Testis (tissue), 5 donors: ENCODE data around the gene RNU6-9. TPM values are rescaled to one million over a fixed set of nuclear protein-coding genes. Genes with fewer than 3 reads are reported as not detected.

ENCODE experiments used
- DNase-seq: peaks from one replicate; pipeline ENCODE4 v3.0.0-alpha.2; 2019
- H3K27ac ChIP-seq, 2 donors: fragments of 200-600 bp; sonication (generic); one replicate each; pipeline ENCODE4 v1.5.1; 2019
- H3K27me3 ChIP-seq: fragments of 200-600 bp; sonication (generic); one replicate; pipeline ENCODE4 v1.5.1; 2019
- H3K36me3 ChIP-seq: fragments of 200-600 bp; sonication (generic); one replicate; pipeline ENCODE4 v1.5.1; 2017; ENCODE audit warnings: low read depth; ENCODE audit errors: missing control alignments
- H3K4me1 ChIP-seq: fragments of 200-600 bp; sonication (generic); one replicate; pipeline ENCODE4 v1.5.1; 2019
- H3K4me3 ChIP-seq, 2 donors: fragments of 200-600 bp; sonication (generic); one replicate each; pipeline ENCODE4 v1.5.1; 2017 to 2019
- H3K9me3 ChIP-seq: fragments of 200-600 bp; sonication (generic); one replicate; pipeline ENCODE4 v1.5.1; 2017
- POLR2A ChIP-seq: fragments of 450-650 bp; IDR thresholded peaks from one replicate; pipeline ENCODE4 v1.6.1; 2017; ENCODE audit warnings: antibody characterized with exemption, mild to moderate bottlenecking, moderate library complexity
- WGBS, 2 donors: methylation state at CpG; one replicate each; pipeline ENCODE4 v1.1.5; 2018; 5-methylcytosine and 5-hydroxymethylcytosine counted together
- intact Hi-C: fragments of 100-400 bp; cut with DNase I; formaldehyde crosslinking; loops from one replicate; pipeline ENCODE4 v1.15.1; 2023; ENCODE audit warnings: low total_unique reads
- long read RNA-seq, 2 donors: transcript quantifications; one replicate each; lab custom pipeline, GENCODE V29; 2026
- polyA plus RNA-seq: library from polyadenylated mRNA; stranded (reverse); fragments of 350-450 nt; fragmentation: Illumina TruSeq; extraction: RNeasy Lipid Tissue Mini Kit (QIAGEN cat#74804); gene quantifications from one replicate; pipeline ENCODE4 v1.2.3, GENCODE V29; 2014; ENCODE audit warnings: low read depth, low replicate concordance; ENCODE audit not compliant: insufficient read depth
- total RNA-seq, 2 donors: library from RNA; depleted of rRNA; stranded (reverse); fragments of >200 nt; gene quantifications; one replicate each; pipeline ENCODE4 v1.2.3, GENCODE V29; 2016
- TF ChIP-seq, protein P1 (sequence below), 3 experiments: fragments of 450-650 bp in 2 of 3; fragments of 200-600 bp in 1 of 3; sonication (generic) in 1 of 3; IDR thresholded peaks; one replicate each; pipeline ENCODE4 v1.5.1; 2016 to 2019; ENCODE audit warnings: antibody characterized with exemption in 3 of 3, mild to moderate bottlenecking in 2 of 3, moderate library complexity in 1 of 3

RNU6-9 gene
- total RNA-seq (not detected), polyA plus RNA-seq (not detected)
- long read RNA-seq, donor 1: 0 reads
- long read RNA-seq, donor 2: 0 reads

DNA sequence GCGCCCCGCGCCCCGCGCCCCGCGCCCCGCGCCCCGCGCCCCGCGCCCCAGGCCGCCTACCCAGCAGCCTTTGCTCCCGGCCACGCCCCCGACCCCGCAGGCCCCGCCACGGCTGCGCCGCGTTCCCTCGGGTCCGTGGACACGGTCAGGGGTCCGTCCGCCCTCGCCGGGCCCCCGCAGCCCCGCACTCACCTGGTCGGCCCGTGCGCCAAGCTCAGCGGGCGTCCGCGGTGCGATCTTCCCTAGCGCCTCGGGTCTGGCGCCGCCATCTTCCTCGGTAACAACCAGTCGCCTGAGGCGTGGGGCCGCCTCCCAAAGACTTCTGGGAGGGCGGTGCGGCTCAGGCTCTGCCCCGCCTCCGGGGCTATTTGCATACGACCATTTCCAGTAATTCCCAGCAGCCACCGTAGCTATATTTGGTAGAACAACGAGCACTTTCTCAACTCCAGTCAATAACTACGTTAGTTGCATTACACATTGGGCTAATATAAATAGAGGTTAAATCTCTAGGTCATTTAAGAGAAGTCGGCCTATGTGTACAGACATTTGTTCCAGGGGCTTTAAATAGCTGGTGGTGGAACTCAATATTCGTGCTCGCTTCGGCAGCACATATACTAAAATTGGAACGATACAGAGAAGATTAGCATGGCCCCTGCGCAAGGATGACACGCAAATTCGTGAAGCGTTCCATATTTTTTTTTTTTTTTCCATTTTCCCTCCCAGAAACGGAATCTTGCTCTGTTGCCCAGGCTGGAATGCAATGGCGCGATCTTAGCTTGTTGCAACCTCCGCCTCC, at the start of gene RNU6-9, which contains the start of gene MED16:
RNU6-9 (plus strand) TSS at position 591 of the 796 bp plus-strand sequence.
MED16 (minus strand) TSS at position 294 of the 796 bp plus-strand sequence. CDS start 2,056 bp downstream, outside the sequence.
- Histone ChIP-seq H3K36me3 (no peaks in the 10 kb centered on the region), H3K4me1 (peaks cover 4% of the 10 kb centered on the region), H3K27me3 (no peaks in the 10 kb centered on the region), H3K4me3 (peak within 1 kb of the TSS; percentile 81 to 90), H3K9me3 (no peaks in the 10 kb centered on the region), H3K27ac (peak within 1 kb of the TSS; percentile 88 to 93)
- whole genome bisulfite sequencing, 2 donors: 0 to 1% methylated on average over 21 to 60 of the region's 69 CpGs
- TF ChIP-seq POLR2A: peak; percentile 39
- TF ChIP-seq, protein P1, sequence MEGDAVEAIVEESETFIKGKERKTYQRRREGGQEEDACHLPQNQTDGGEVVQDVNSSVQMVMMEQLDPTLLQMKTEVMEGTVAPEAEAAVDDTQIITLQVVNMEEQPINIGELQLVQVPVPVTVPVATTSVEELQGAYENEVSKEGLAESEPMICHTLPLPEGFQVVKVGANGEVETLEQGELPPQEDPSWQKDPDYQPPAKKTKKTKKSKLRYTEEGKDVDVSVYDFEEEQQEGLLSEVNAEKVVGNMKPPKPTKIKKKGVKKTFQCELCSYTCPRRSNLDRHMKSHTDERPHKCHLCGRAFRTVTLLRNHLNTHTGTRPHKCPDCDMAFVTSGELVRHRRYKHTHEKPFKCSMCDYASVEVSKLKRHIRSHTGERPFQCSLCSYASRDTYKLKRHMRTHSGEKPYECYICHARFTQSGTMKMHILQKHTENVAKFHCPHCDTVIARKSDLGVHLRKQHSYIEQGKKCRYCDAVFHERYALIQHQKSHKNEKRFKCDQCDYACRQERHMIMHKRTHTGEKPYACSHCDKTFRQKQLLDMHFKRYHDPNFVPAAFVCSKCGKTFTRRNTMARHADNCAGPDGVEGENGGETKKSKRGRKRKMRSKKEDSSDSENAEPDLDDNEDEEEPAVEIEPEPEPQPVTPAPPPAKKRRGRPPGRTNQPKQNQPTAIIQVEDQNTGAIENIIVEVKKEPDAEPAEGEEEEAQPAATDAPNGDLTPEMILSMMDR (IDR thresholded peaks at IDR 0.05): peak in 2 of 3 experiments; percentile 2 to 4
- peak; percentile 96 for DNase-seq
- intact Hi-C loops: no loop called here

DNA sequence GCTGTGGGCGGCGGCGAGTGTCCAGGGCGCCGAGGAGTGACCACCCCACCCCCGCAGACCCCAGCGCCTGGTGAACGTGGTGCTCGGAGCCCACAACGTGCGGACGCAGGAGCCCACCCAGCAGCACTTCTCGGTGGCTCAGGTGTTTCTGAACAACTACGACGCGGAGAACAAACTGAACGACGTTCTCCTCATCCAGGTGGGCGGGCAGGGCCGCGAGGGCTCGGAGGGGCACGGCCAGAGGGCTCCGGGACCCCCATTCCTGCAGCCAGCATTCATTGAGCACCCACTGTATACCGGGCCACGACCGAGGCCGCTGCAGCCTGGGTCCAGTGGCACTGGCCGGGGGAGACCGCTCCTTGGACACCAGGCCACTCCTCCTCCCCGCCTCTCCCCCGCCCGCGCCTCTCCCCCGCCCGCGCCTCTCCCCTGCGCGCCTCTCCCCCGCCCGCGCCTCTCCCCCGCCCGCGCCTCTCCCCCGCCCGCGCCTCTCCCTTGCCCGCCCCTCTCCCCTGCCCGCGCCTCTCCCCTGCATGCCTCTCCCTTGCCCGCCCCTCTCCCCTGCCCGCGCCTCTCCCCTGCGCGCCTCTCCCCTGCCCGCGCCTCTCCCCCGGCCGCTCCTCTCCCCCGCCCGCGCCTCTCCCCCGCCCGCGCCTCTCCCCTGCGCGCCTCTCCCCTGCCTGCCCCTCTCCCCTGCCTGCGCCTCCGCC, 49.3 kb upstream of the RNU6-9 start:
- H3K27ac ChIP-seq: no peak overlapping the region

DNA sequence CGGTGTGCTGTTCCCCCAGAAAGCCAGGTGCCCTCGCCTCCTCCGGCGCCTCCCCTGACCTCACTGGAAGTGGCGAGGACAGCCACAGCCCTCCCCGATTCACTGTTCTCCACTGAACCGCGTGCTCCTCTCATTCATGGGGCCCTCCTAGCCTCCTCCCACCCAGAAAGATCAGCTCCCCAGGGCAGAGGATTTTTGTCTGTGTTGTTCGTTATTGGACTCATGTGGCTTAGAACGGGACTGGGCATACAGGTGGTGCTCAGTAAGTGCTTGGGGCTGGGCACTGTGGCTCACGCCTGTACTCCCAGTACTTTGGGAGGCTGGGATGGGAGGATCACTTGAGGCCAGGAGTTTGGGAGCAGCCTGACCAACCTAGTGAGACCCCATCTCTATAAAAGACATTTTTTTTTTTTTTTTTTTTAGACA, 48.7 kb upstream of the RNU6-9 start:
- 16 to 17% methylated on average over 9 to 11 of the region's 11 CpGs for WGBS, 2 donors
- DNase-seq: no peak
- Histone ChIP-seq H3K27ac (no peak overlapping the region), H3K36me3 (no peaks in the 10 kb centered on the region), H3K4me3 (no peak overlapping the region), H3K9me3 (no peaks in the 10 kb centered on the region), H3K27me3 (no peaks in the 10 kb centered on the region), H3K4me1 (peaks cover 16% of the 10 kb centered on the region)
- TF ChIP-seq, protein P1 (IDR thresholded peaks at IDR 0.05): no peak
- no peak for TF ChIP-seq POLR2A
- intact Hi-C loops: loop anchor here (10.0 kb wide), 1 partner anchor 70 kb away; no protein-coding TSS in a partner anchor

More for the DNA sequence above, 49.3 kb upstream of the RNU6-9 start:
- intact Hi-C loops: loop anchor here (10.0 kb wide), 1 partner anchor 69 kb away; no protein-coding TSS in a partner anchor
- Histone ChIP-seq H3K4me3 (peak overlapping the region in 1 of 2 donors; percentile 38), H3K4me1 (peaks cover 16% of the 10 kb centered on the region), H3K9me3 (no peaks in the 10 kb centered on the region), H3K36me3 (no peaks in the 10 kb centered on the region), H3K27me3 (no peaks in the 10 kb centered on the region)
- TF ChIP-seq POLR2A: no peak
- TF ChIP-seq, protein P1 (IDR thresholded peaks at IDR 0.05): no peak
- 0 to 16% methylated on average over 2 to 32 of the region's 70 CpGs for WGBS, 2 donors
- DNase-seq: no peak

DNA sequence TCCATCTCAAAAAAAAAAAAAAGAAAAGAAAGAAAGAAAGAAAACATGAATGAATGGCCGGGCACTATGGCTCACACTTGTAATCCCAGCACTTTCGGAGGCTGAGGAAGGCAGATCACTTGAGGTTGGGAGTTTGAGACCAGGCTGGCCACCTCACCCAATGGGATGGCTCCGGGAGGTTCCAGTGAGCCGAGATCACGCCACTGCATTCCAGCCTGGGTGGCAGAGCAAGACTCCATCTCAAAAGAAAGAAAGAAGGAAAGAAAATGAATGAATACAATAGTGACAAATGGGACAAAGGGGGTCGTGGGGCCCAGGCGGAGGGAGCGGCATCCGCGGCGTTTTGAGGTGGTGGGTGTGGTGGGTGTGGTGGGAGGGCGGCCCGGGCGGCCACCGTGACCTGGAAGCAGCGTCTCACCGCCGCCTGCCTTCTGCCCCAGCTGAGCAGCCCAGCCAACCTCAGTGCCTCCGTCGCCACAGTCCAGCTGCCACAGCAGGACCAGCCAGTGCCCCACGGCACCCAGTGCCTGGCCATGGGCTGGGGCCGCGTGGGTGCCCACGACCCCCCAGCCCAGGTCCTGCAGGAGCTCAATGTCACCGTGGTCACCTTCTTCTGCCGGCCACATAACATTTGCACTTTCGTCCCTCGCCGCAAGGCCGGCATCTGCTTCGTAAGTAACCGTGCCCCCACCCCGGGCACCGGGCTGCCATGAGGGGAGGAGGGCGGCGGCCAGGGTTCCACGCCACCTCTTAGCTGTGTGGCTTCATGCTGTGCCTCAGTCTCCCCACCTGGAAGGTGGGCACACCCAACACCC, 47.4 kb upstream of the RNU6-9 start:
- Histone ChIP-seq H3K4me3 (no peak overlapping the region), H3K27ac (no peak overlapping the region), H3K36me3 (no peaks in the 10 kb centered on the region), H3K4me1 (peaks cover 17% of the 10 kb centered on the region), H3K27me3 (no peaks in the 10 kb centered on the region), H3K9me3 (no peaks in the 10 kb centered on the region)
- WGBS, 2 donors: 81 to 86% methylated on average over 31 to 37 of the region's 37 CpGs
- no peak for DNase-seq
- intact Hi-C loops: loop anchor here (10.0 kb wide), 1 partner anchor 71 kb away; no protein-coding TSS in a partner anchor
- TF ChIP-seq, protein P1 (IDR thresholded peaks at IDR 0.05): no peak
- no peak for TF ChIP-seq POLR2A
